B cell (primary cell): ENCODE results near the gene GGT1. TPM values are rescaled to one million over a fixed set of nuclear protein-coding genes. Genes with fewer than 3 reads are reported as not detected.
A peak's percentile ranks its signal among the peaks of the same experiment; 100 is the strongest.

ENCODE experiments used
- ATAC-seq: fragments of 200-7000 bp; cut with Tn5 transposase; one replicate; pipeline ENCODE4 v1.10.0; 2021; ENCODE audit warnings: low read depth, mild to moderate bottlenecking, moderate number of reproducible peaks, moderate library complexity
- CTCF ChIA-PET: fragments of 350-600 bp; sonication (Branson Sonifier 250); formaldehyde crosslinking; loops from one replicate; lab custom pipeline; 2021; ENCODE audit warnings: antibody characterized with exemption, inconsistent platforms; lab: Charles Lee
- POLR2A ChIA-PET: fragments of 350-600 bp; sonication (Branson Sonifier 250); formaldehyde crosslinking; loops from one replicate; lab custom pipeline; 2021; ENCODE audit warnings: antibody characterized with exemption; lab: Charles Lee
- DNase-seq: peaks from one replicate; pipeline ENCODE4 v3.0.0; 2013
- H2AFZ ChIP-seq: 2 replicates; pipeline ENCODE4 v1.6.1; 2012; ENCODE audit warnings: mild to moderate bottlenecking, low read depth, low read length; ENCODE audit not compliant: insufficient read depth, poor library complexity, severe bottlenecking
- H3K27ac ChIP-seq, 2 donors: 1 replicate in 1 of 2; 2 replicates in 1 of 2; pipeline ENCODE4 v1.5.1; 2012 to 2013; ENCODE audit warnings: low read length in 2 of 2, mild to moderate bottlenecking in 2 of 2, moderate library complexity in 1 of 2
- H3K27me3 ChIP-seq, 4 experiments: fragments of 200-600 bp in 1 of 4; sonication (generic) in 1 of 4; replicated peaks in 1 of 4; 1 replicate in 2 of 4; 2 replicates in 2 of 4; pipeline versions ENCODE4 v1.6.1 to v1.7.0; 2013 to 2016; ENCODE audit warnings: low read length in 3 of 4, mild to moderate bottlenecking in 2 of 4, mixed read lengths in 1 of 4, moderate library complexity in 1 of 4; ENCODE audit not compliant: insufficient read depth in 4 of 4, control insufficient read depth in 3 of 4; ENCODE audit errors: control extremely low read depth in 1 of 4
- H3K36me3 ChIP-seq, 2 experiments: replicated peaks in 1 of 2; 1 replicate in 1 of 2; 2 replicates in 1 of 2; pipeline versions ENCODE4 v1.6.1 to v1.7.1; 2013; ENCODE audit warnings: low read length in 1 of 2; ENCODE audit not compliant: insufficient read depth in 2 of 2, control insufficient read depth in 1 of 2; ENCODE audit errors: control extremely low read depth in 1 of 2, extremely low read depth in 1 of 2
- H3K4me1 ChIP-seq, 2 donors: fragments of 200-600 bp in 1 of 2; sonication (generic) in 1 of 2; 1 replicate in 1 of 2; 2 replicates in 1 of 2; pipeline versions ENCODE4 v1.5.1 to v1.6.1; 2013 to 2017; ENCODE audit warnings: low read length in 2 of 2; ENCODE audit not compliant: control insufficient read depth in 2 of 2, insufficient read depth in 2 of 2
- H3K4me2 ChIP-seq: replicated peaks from 2 replicates; pipeline ENCODE3; 2012; ENCODE audit warnings: mild to moderate bottlenecking, low read depth, low read length; ENCODE audit not compliant: poor library complexity, severe bottlenecking
- H3K4me3 ChIP-seq, 5 experiments: fragments of 200-600 bp in 1 of 5; sonication (generic) in 1 of 5; 1 replicate in 3 of 5; 2 replicates in 2 of 5; pipeline versions ENCODE4 v1.5.1 to v1.7.0; 2011 to 2016; ENCODE audit warnings: low read length in 4 of 5, mild to moderate bottlenecking in 4 of 5, low read depth in 2 of 5, control low read depth in 1 of 5, moderate library complexity in 1 of 5; ENCODE audit not compliant: insufficient read depth in 1 of 5; ENCODE audit errors: control extremely low read depth in 1 of 5, extremely low read depth in 1 of 5
- H3K79me2 ChIP-seq: fragments of 200-600 bp; sonication (generic); one replicate; pipeline ENCODE4 v1.6.0; 2016; ENCODE audit warnings: low read length; ENCODE audit not compliant: control insufficient read depth, insufficient read depth
- H3K9ac ChIP-seq: fragments of 200-600 bp; sonication (generic); 2 replicates; pipeline ENCODE4 v1.6.1; 2017; ENCODE audit warnings: mild to moderate bottlenecking, low read length, moderate library complexity
- H3K9me3 ChIP-seq, 3 donors: one replicate each; pipeline versions ENCODE4 v1.6.1 to v1.7.1; 2013; ENCODE audit warnings: low read length in 2 of 3; ENCODE audit not compliant: control insufficient read depth in 2 of 3, insufficient read depth in 1 of 3; ENCODE audit errors: control extremely low read depth in 1 of 3
- H4K20me1 ChIP-seq: 2 replicates; pipeline ENCODE4 v1.6.0; 2012; ENCODE audit warnings: mild to moderate bottlenecking, low read length; ENCODE audit not compliant: insufficient read depth, control insufficient read depth, poor library complexity, severe bottlenecking
- H3K27ac Mint-ChIP-seq: one replicate; pipeline ENCODE4 v1.8.0; 2021; ENCODE audit warnings: mixed read lengths
- H3K27me3 Mint-ChIP-seq: one replicate; pipeline ENCODE4 v1.8.0; 2021; ENCODE audit warnings: mixed read lengths
- H3K4me1 Mint-ChIP-seq: one replicate; pipeline ENCODE4 v1.8.0; 2021; ENCODE audit warnings: mixed read lengths
- H3K4me3 Mint-ChIP-seq: one replicate; pipeline ENCODE4 v1.8.0; 2021; ENCODE audit warnings: mixed read lengths
- H3K9me3 Mint-ChIP-seq: one replicate; pipeline ENCODE4 v1.8.0; 2022; ENCODE audit warnings: mixed read lengths; ENCODE audit not compliant: insufficient read depth
- EZH2 ChIP-seq: IDR thresholded peaks from 2 replicates; pipeline ENCODE4 v1.6.1; 2012; ENCODE audit warnings: borderline replicate concordance, low read depth, mild to moderate bottlenecking, moderate library complexity, low read length; ENCODE audit not compliant: insufficient read depth, poor library complexity, severe bottlenecking
- WGBS: methylation state at CpG from one replicate; pipeline ENCODE4 v1.1.5; 2013; ENCODE audit warnings: missing lambda C conversion rate; ENCODE audit not compliant: insufficient coverage; 5-methylcytosine and 5-hydroxymethylcytosine counted together
- intact Hi-C: fragments of 100-400 bp; cut with micrococcal nuclease; formaldehyde crosslinking; loops from one replicate; pipeline ENCODE4 v1.10.0; 2022
- polyA plus RNA-seq: library from polyadenylated mRNA; depleted of rRNA; stranded (reverse); fragments of >200 nt; gene quantifications from 2 replicates; pipeline ENCODE4 v1.2.3, GENCODE V29; 2012
- total RNA-seq, 2 donors: library from RNA; stranded (reverse); fragments of 120-200 nt in 1 of 2; gene quantifications; 1 replicate in 1 of 2; 2 replicates in 1 of 2; pipeline versions ENCODE4 v1.2.3 to v1.2.4, GENCODE V29; 2013 to 2022
- TF ChIP-seq, protein P1 (sequence below): fragments of 200-600 bp; IDR thresholded peaks from one replicate; pipeline ENCODE4 v1.8.0; 2022; ENCODE audit warnings: antibody characterized with exemption, mild to moderate bottlenecking

GGT1 gene
- total and polyA plus RNA-seq, 2 donors (not counting 1 experiment from before 2014, with no cell fraction given) = 7.8 to 22.1 TPM

- no peaks in the 10 kb centered on the region for H3K9me3 Mint-ChIP-seq
- intact Hi-C loops = no loop called here
- Histone ChIP-seq H2AFZ (peak overlapping the region; percentile 58), H3K36me3 (no peaks in the 10 kb centered on the region), H3K4me2 (peak overlapping the region; percentile 87), H4K20me1 (no peaks in the 10 kb centered on the region), H3K27ac (no peak overlapping the region), H3K4me1 (peaks cover 2 to 15% of the 10 kb centered on the region in 2 donors), H3K27me3 (peaks cover 0 to 20% (median 0%) of the 10 kb centered on the region in 4 experiments), H3K79me2 (no peaks in the 10 kb centered on the region), H3K9ac (peak overlapping the region; percentile 55), H3K9me3 (peaks cover 0 to 5% (median 0%) of the 10 kb centered on the region in 3 donors), H3K4me3 (peak overlapping the region in 3 of 5 experiments; percentile 34 to 53 (median 40))
- 10% methylated on average over 31 of the region's 33 CpGs for WGBS
- peak overlapping the region; percentile 56 for H3K27ac Mint-ChIP-seq
- POLR2A ChIA-PET = no interaction called here
- ATAC-seq (no peak), DNase-seq (peak; percentile 27)
- TF ChIP-seq, protein P1, sequence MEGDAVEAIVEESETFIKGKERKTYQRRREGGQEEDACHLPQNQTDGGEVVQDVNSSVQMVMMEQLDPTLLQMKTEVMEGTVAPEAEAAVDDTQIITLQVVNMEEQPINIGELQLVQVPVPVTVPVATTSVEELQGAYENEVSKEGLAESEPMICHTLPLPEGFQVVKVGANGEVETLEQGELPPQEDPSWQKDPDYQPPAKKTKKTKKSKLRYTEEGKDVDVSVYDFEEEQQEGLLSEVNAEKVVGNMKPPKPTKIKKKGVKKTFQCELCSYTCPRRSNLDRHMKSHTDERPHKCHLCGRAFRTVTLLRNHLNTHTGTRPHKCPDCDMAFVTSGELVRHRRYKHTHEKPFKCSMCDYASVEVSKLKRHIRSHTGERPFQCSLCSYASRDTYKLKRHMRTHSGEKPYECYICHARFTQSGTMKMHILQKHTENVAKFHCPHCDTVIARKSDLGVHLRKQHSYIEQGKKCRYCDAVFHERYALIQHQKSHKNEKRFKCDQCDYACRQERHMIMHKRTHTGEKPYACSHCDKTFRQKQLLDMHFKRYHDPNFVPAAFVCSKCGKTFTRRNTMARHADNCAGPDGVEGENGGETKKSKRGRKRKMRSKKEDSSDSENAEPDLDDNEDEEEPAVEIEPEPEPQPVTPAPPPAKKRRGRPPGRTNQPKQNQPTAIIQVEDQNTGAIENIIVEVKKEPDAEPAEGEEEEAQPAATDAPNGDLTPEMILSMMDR = no peak
- no peak for TF ChIP-seq EZH2
- CTCF ChIA-PET = no interaction called here
- H3K27me3 Mint-ChIP-seq = peaks cover 5% of the 10 kb centered on the region
- H3K4me1 Mint-ChIP-seq = peaks cover 7% of the 10 kb centered on the region
- H3K4me3 Mint-ChIP-seq = peak overlapping the region; percentile 90
These were observed 10.7 kb upstream of the GGT1 start for GRCh38 chr22:24592058-24592850.
